Measurements from ENCODE around the gene TAC4. TPM values are rescaled to one million over a fixed set of nuclear protein-coding genes. Genes with fewer than 3 reads are reported as not detected.
"Not testable (repeated sequence)": the region's sequence is repeated elsewhere in the genome, so short reads cannot be mapped to it uniquely, and the experiment has no call there.

The TAC4 gene
- total RNA-seq, 1 donor from 2014 or later = not detected

- intact Hi-C loops (cut with micrococcal nuclease) = no loop called here
Measured at GRCh38 chr17:49845321-49845720, 2.5 kb downstream of the TAC4 start.

- intact Hi-C loops (cut with micrococcal nuclease) = no loop called here
Measured at GRCh38 chr17:49843774-49844350, 4.0 kb downstream of the TAC4 start.

DNA sequence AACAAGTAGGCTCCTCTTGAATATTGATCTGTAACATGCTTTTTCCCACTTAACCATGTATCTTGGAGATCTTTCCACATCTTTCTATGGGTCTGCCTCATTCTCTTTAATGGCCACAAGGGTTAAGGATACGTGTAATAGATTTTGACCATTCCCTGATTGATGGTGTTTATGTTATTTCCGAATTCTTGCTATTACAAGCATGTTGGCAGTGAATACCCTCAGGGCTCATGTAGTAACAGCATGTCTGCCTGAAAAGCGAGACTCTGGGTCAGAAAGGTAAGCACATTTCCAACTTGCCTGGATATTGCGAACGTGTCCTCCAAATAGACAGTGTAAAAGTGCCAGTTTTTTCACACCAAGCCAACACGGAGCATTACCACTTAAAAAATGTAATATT, 5.0 kb downstream of the TAC4 start:
- intact Hi-C loops (cut with micrococcal nuclease) = no loop called here

DNA sequence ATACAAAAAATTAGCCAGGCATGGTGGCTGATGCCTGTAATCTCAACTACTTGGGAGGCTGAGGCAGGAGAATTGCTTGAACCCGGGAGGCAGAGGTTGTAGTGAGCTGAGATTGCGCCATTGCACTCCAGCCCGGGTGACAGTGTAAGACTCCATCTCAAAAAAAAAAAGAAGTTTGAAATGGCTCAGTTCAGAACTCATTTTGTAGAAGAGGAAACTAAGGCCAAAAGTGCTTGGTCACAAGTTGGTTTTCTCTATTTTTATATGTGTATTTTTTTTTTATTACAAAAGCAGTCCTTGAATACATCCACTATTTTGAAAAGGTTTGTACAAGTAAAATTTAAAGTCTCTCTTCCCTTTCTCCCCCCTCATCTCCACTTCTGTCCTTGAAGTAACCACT, 5.5 kb downstream of the TAC4 start:
- intact Hi-C loops (cut with micrococcal nuclease) = no loop called here

DNA sequence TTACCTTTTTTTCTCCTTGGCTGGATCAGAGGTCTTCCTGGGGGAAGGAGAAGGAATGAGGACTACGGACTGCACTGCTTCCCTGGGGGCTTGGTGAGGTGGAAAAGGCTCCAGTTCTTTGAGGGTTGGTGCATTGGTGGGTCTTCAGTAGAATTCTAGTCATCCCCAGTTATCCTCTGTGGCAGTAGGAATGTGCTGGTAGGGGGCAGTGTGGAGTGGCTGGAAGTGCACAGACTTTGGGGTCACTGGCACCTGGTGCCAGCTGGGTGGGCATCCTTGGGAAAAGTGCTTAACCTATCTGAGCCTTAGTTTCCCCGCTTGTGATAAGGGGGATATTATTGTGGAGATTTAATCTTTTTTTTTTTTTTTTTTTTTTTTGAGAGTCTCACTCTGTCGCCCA, 6.3 kb downstream of the TAC4 start:
- intact Hi-C loops (cut with micrococcal nuclease) = no loop called here

DNA sequence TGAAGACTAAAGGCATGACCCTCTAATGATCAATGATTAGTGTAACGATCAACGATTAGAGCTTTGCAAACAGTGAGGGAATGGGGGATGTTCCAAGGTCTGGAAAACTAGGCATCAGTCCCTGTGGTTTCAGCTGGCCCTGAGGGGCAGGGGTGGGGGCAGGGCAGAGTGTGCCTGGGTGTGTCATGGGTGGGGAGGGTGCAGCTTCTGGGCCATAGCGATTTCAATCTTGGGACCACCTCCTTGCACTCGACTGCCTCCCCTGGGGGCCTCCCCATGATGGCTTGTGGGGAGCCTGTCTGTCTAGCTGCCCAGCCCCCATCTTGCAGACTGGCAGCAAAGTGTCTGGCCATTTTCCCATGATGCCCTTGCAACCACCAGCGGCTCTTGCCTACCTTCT, 8.4 kb downstream of the TAC4 start:
- intact Hi-C loops (cut with micrococcal nuclease) = no loop called here

- intact Hi-C loops (cut with micrococcal nuclease) = no loop called here
Measured at GRCh38 chr17:49836111-49837030, 11.5 kb downstream of the TAC4 start.

DNA sequence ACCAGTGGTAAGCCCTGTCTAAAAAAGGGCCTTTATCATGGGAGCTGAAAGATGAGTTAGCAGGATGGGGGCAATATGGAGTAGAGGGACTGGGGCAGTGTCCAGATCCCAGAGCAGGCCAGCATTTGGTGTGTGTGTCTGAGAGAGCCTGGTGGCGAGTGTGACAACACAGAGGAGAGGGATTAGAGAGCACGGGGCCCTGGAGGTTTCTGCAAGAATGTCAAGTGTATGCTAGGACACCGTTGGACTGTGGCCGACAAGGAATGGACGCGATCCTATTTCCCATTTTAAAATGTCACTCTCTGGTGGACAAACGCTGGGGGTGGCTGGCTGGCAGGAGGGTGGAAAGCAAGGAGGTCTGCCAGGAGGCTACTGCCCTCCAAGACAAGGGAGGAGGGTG, 12.4 kb downstream of the TAC4 start:
- intact Hi-C loops (cut with micrococcal nuclease) = no loop called here

DNA sequence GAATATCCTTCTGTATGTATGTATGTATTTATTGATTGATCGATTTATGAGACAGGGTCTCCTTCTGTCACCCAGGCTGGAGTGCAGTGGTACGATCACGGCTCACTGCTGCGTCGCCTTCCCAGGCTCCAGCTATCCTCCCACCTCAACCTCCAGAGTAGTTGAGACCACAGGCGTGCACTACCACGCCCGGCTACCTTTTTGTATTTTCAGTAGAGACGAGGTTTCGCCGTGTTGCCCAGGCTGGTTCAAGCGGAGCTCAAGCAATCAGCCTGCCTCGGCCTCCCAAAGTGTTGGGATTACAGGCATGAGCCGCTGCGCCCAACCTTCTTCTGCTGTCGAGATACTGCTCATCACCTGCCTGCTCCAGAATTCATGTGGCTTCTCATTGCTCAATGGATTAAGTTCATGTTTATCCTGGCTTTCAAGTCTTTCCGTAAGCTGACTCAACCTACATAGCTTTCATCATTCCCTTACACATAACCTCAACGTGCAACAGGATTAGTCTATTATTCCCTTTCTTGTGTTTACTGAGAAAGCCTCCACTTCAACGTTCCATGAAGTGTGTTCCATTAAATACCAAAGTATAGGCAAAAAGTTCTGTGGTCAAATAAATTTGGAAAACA, 13.6 kb downstream of the TAC4 start:
- intact Hi-C loops (cut with micrococcal nuclease) = no loop called here

- intact Hi-C loops (cut with micrococcal nuclease) = no loop called here
Measured at GRCh38 chr17:49832840-49833599, 14.8 kb downstream of the TAC4 start.

GRCh38 chr17:49830605-49831004, 17.3 kb downstream of the TAC4 start:
- intact Hi-C loops (cut with micrococcal nuclease) = no loop called here

DNA sequence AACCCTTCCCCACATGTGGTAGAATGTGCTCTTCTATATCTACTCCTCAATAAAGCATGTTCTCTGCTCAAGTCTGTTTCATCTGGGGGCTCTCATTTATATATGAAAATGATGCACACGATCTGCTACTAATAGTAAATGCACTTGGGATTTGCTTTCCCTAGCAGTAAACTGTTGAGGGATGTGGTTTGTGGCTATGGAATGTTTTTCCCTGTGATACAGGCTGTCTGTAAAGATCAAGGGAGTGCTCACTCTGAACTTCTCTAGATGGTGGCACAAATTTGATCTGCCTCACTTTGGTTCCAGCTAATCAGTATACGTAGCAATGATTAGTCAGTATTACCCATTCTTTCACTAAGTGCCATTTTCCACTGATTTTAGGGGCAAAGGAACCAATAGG, 18.8 kb downstream of the TAC4 start:
- intact Hi-C loops (cut with micrococcal nuclease) = no loop called here

- intact Hi-C loops (cut with micrococcal nuclease) = not testable (repeated sequence)
Measured at GRCh38 chr17:49828325-49828724, 19.5 kb downstream of the TAC4 start.

GRCh38 chr17:49825645-49826044, 22.2 kb downstream of the TAC4 start:
- intact Hi-C loops (cut with micrococcal nuclease) = no loop called here

GRCh38 chr17:49823614-49824013, 24.3 kb downstream of the TAC4 start:
- intact Hi-C loops (cut with micrococcal nuclease) = no loop called here

DNA sequence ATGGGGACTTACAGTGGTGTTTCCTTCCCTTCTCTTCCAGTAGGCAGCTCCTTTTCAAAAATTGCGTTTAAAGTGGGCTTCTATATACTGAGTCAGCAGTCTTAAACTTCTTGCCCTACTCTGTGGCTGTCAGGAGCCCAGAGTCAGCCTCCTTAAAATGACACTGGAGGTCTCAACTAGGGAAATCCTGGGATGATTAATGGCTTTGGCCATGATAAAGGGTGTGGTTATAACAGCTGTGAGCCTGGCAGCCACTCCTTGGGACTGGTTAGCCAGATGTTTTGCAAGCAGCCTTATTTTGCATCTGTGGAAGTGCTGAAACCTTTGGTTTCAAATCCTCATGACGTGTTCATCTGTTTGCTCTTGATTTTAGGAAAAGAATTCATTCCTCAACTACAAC, 25.0 kb downstream of the TAC4 start:
- intact Hi-C loops (cut with micrococcal nuclease) = no loop called here

GRCh38 chr17:49821916-49822315, 26.0 kb downstream of the TAC4 start:
- intact Hi-C loops (cut with micrococcal nuclease) = no loop called here

DNA sequence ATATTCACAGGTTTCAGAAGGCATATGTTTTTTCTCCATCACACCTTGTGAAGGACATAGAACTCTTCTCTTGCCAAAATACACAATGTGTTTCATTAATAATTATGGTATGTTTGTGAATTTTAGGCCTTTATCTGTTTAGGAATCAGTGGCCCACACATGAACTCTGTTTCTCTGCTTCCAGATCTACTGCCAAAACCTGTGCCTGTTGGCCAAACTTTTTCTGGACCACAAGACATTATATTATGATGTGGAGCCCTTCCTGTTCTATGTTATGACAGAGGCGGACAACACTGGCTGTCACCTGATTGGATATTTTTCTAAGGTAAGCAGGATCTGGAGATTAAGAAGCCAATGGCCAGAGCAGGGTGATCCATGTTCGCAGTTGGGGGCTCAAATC, 26.4 kb downstream of the TAC4 start:
- intact Hi-C loops (cut with micrococcal nuclease) = no loop called here

DNA sequence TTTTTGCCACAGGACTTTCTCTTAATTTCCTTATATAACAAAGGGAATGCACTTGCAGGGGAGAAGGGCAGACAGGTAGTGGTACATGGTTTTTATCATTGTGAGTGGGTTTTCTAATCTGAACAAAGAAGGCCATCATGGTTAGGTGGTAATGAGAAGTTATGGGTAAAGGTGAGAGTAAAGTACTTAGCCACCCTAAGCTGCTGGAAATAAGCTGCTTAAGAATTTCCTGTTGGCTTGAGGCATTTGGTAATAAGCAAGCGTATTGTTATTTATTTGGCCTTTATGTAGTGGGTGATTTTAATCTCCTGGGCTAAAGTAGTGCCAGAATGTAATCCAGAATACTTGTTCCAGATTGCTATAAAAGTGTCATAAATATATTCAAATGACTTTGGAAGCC, 27.1 kb downstream of the TAC4 start:
- intact Hi-C loops (cut with micrococcal nuclease) = no loop called here

DNA sequence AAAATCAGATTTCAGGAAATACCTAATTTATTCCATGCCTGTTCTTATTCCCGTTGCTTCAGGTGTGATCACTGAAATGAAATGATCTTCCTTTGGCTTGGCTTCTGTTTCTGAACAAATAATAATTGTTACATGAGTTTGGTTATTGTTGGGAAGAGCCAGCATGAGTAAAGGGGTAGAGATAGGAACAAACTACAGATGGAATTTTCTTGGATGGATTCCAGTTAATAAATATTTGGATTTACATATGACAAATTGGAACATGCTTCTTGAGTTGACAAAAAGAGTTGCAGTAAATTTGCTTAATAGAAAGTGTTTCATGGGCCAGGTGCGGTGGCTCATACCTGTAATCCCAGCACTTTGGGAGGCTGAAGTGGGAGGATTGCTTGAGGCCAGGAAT, 28.2 kb downstream of the TAC4 start:
- intact Hi-C loops (cut with micrococcal nuclease) = no loop called here

GRCh38 chr17:49819138-49819537, 28.7 kb downstream of the TAC4 start:
- intact Hi-C loops (cut with micrococcal nuclease) = no loop called here

GRCh38 chr17:49817993-49818392, 29.9 kb downstream of the TAC4 start:
- intact Hi-C loops (cut with micrococcal nuclease) = no loop called here
